HG03175 (cell line): ENCODE data around the gene ZNF554.
A peak's percentile ranks its signal among the peaks of the same experiment; 100 is the strongest.

Source experiments
- ATAC-seq: cut with Tn5 transposase; IDR thresholded peaks from one replicate; pipeline ENCODE4 v1.9.1; 2021; ENCODE audit warnings: mild to moderate bottlenecking, moderate library complexity; ENCODE audit not compliant: unreplicated experiment

The ZNF554 gene

DNA sequence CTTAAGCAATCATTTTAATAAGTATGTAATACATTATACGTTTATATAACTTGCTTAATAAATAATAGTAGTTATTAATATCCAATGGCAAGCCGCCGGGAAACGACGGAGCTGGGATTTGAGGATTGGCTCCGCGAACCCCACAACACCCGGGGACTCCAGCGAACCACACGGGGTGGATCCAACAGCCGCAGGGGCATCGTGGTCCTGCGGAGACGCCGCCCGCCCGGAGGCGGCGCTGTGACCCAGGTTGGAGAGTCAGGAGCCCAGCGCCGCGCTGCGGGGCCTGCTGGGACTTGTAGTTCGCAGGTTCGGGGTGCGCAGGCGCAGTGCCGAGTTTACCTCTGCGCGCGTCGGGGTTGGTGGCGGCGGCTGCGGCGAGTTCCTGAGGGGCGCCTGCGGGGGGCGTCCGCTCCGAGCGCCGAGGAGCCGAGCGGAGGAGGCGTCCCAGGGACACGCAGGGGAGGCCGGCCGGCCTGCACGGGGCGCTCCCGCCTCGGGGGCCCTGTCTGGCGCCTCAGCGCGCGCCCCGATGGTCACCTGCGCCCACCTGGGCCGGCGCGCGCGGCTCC, at the start of gene ZNF554:
TSS of gene ZNF554 (plus strand) at position 329 of the 572 bp plus-strand sequence. CDS start at position 533, 204 bp downstream.
- peak; percentile 87 for ATAC-seq

- no peak for ATAC-seq
Observed at GRCh38 chr19:2770055-2771013, 49.3 kb upstream of the ZNF554 start.

DNA sequence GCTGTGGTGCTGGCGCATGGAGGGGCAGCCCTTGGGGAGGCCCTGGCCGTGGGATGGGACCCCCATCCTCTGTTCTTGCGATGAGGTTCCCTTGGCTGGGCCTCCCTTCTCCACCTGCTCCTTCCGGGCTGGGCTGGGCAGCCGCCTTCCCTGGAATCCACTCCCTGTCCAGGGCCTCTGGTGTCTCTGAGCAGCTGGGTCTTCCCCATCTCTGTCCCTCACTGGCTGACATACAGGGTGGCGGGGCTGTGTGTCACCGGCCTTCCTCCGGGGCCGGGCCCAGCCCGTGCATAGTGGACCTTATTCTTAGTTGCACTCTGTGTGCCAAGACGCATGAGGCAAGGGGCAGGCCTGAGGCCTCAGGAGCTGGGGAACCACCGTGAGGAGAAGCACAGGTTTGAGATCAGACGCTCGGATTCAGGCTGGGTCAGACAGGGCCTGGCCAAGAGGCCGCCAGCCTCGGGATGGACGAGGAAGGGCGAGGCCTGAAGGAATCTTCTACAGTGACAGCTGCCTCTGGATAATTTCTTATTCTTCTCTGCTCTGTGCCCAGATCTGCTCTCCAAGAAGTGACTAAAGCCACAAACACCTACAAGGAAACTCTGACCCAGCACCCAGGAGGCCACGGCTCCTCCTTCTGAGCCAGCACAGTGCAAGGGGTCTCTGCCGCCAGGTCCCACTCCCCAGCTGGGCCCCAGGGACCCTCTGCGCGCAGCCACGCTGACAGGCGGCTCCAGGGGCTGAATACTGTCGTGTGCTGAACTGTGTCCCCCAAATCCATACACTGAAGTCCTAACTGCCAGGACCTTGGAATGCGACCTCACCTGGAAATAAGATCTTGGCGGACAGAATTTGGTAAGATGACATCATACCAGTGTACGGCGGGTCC, 47.6 kb upstream of the ZNF554 start:
- no peak for ATAC-seq

DNA sequence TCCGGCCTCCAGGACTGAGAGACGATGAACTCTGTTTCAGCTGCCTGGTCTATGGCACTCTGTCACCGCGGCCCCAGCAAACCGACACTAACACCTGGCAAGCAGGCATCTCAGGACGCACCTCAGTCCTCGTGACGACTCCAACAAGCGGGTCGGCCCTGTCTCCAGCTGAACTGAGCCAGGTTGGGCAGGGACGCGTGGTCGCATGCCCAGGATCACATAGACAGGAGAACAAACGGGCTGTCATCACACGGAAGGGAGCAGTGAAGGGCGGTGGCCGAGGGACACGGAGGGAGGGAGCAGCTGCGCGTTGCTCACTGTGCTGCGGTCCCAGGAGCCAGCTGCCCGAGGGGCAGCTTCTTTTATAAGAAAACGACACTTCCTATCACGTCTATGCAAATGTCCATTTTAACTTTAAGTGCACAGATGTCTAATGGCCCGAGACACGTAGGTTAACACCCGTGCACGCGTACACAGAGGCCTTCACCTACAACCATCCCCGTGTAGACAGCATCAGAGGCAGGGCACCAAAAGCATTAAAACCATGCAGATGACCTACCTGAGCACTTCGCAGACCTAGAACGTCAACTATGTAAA, 45.5 kb upstream of the ZNF554 start:
- no peak for ATAC-seq

- no peak for ATAC-seq
Observed at GRCh38 chr19:2774953-2775555, 44.6 kb upstream of the ZNF554 start.

GRCh38 chr19:2775556-2776430, 43.9 kb upstream of the ZNF554 start:
- no peak for ATAC-seq

DNA sequence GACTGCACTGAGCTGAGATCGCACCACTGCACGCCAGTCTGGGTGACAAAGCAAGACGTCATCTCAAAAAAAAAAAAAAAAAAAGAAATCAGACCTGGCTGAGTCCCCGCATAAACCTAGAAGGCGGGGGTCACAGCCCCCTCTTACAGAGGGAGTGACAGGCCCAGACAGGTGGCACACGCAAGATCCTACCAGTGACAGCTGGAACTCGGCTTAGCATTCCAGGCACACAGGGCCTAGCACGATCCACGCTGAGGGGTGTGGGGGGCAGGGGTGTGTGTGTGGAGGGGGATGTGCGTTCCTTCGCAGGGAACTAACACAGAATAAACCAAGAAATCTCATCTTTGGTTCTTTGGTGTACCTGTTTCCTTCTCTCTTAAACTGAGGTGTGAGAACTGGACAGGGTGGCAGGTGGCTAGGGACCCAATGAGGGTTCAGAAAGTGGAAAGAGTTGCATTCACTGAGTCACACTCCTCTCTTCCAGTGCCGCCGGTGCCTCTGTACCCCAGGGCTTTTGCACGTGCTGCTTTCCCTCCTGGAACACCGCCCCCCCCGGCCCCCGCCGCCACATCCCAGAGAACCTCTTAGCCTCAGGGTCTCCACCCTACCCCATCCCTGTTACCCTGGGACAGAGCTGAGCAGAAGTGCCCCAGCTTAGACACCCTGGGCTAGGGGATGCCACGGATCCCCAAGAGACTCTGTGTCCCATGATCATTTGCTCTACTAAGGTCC, 41.5 kb upstream of the ZNF554 start:
- ATAC-seq = no peak

GRCh38 chr19:2779121-2779740, 40.4 kb upstream of the ZNF554 start:
- ATAC-seq = no peak

DNA sequence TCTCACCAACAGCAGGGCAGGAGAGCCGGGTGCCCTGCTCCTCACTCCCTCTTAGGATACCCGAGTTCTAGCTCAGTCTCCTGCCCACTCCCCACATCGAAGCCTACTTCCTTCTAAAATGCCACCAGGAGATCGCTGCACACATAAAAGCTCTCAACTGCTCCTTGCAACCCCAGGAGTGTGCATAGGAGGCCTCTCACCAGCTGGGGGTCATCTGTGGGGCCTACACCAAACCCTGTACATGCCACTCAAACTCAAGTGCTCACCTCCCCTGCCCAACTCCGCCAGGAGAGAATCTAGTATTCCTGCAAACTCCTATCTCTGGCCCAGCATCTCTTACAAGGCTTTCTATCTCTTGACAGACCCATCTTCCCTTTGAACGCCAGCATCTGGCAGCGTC, 39.4 kb upstream of the ZNF554 start:
- ATAC-seq = no peak

DNA sequence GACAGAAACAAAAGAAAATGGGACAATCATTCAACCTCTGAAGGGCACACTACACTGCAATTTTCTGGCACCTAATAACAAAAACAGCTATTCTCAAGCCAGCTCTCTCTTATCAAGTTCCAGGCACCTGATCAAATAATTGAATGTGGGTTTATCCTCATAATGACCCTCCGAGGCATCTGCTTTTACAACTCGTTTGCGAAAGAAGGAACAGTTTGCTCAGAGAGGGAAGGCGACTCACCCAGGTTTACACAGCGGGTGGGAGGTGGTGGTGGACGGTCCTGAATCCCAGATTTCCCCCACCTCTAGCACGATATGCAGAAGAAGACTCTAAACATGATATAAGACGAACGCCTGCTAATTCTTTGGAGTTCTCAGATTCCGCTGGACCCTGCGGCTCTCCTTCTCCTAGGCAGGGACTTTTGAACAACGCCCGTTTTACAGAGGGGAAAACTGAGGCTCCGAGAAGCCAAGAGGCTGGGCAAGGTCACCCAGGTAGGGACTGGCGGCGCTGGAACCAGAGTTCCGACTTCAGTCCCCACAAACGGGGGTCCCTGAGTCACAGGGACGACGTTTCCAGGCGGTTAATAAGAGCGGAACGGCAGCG, 37.2 kb upstream of the ZNF554 start:
- ATAC-seq = no peak

DNA sequence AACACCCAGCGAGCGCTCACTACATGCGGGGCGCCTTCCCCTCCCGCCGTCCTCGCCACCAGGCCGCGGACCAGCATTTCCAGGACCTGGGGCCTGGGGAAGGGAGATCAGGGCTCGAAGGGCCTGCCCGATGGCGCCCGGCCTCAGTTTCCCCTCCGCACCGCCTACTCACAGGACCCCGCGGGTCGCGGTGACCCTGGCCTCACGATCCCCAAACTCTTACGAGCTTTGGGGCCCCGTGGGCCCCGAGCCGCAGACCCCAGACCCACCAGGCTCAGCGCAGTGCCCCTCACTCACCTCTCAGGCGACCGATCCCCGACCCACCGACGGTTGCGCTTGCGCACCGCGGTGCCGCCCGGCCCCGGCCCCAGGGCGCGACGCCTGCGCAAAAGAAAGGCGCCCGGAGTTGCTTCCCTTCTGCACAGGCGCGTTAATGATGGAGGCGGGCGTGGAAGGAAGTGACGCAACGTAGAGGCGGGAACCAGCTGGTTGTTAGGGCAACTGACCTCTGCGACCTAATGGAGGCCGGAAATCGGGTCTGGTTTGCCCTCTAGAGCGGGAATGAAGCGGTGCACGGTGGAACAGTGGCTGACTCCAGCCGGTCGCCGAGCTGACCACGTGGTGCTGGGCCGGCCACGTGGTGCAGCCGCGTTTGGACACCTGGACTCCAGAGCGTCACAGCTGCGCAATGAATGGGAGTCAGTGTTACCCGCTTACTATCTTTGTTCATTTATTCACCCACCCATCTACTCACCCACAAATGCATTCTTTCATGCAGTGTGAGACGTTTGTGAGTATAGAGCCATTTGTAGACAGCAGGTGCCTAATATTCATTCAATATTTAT, 36.5 kb upstream of the ZNF554 start, which contains the start of gene SGTA:
TSS of gene SGTA (minus strand) at position 338 of the 845 bp plus-strand sequence. CDS start 14,205 bp downstream, outside the sequence.
- peak; percentile 78 for ATAC-seq

DNA sequence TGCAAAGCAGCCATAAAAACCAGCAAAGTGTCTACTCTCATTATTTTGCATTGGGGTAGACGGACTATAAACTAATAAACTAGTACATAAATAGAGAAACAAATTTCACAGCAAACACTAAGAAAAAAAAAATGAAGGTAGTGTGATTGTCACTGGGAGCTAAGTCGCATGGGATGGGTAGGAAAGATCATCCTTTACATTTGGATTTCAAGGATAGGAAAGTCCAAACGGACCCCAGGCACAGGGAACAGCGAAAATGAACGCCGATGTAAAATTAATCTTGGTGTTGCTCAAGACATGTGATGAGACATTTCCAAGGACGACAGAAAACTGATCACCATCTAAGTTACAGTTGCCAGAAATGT, 35.9 kb upstream of the ZNF554 start:
- no peak for ATAC-seq

- peak; percentile 63 for ATAC-seq
Observed at GRCh38 chr19:2785244-2785997, 34.2 kb upstream of the ZNF554 start, which contains the start of gene THOP1. THOP1 (plus strand) TSS chr19:2785503; CDS start chr19:2785663, 160 bp downstream.

GRCh38 chr19:2787115-2787514, 32.6 kb upstream of the ZNF554 start:
- no peak for ATAC-seq

DNA sequence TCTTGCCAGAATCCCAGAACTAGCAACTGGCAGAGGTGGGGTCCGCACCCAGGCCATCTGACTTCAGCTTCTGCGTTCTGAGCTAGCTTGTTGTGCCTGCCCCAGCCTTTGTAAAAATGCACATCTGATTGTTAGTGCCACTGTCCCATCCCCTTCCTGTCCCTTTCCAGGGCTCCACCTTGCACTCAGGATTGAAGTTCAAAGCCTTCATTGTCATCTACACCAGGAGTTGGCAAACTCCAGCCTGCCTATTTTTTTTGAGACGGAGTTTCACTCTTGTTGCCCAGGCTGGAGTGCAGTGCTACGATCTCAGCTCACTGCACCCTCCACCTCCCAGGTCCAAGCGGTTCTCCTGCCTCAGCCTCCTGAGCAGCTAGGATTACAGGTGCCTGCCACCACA, 31.4 kb upstream of the ZNF554 start:
- no peak for ATAC-seq

DNA sequence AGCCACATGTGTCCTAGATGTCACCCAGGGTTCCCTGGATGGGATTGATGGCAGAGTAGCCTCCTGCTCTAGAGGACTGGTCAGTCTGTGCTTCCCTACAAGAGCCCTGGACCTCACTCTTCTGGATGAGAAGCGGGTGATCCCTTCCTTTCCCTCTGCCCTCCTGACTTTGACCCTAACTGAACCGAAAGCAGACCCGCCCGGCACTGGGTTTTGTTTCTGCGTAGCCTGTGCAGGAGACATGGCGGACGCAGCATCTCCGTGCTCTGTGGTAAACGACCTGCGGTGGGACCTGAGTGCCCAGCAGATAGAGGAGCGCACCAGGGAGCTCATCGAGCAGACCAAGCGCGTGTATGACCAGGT, 29.5 kb upstream of the ZNF554 start:
- ATAC-seq = no peak
